ENCODE measurements around the gene C1orf21.

GRCh38 chr1:184416946-184417345, 30.1 kb downstream of the C1orf21 start:
- no peak for TF ChIP-seq POLR2AphosphoS5 (IDR thresholded peaks at IDR 0.05; ENCODE audit: low read depth, low read length)
- no peak for TF ChIP-seq POLR2A (IDR thresholded peaks at IDR 0.05; ENCODE audit: low read depth, low read length)
- TF ChIP-seq TAF1 (IDR thresholded peaks at IDR 0.05; ENCODE audit: low read depth, low read length), result no peak
- no peak for TF ChIP-seq POU2F2 (IDR thresholded peaks at IDR 0.05; ENCODE audit: low read depth, low read length)

Measured in GM12891 (cell line).